ENCODE measurements around the gene TBXA2R.

DNA sequence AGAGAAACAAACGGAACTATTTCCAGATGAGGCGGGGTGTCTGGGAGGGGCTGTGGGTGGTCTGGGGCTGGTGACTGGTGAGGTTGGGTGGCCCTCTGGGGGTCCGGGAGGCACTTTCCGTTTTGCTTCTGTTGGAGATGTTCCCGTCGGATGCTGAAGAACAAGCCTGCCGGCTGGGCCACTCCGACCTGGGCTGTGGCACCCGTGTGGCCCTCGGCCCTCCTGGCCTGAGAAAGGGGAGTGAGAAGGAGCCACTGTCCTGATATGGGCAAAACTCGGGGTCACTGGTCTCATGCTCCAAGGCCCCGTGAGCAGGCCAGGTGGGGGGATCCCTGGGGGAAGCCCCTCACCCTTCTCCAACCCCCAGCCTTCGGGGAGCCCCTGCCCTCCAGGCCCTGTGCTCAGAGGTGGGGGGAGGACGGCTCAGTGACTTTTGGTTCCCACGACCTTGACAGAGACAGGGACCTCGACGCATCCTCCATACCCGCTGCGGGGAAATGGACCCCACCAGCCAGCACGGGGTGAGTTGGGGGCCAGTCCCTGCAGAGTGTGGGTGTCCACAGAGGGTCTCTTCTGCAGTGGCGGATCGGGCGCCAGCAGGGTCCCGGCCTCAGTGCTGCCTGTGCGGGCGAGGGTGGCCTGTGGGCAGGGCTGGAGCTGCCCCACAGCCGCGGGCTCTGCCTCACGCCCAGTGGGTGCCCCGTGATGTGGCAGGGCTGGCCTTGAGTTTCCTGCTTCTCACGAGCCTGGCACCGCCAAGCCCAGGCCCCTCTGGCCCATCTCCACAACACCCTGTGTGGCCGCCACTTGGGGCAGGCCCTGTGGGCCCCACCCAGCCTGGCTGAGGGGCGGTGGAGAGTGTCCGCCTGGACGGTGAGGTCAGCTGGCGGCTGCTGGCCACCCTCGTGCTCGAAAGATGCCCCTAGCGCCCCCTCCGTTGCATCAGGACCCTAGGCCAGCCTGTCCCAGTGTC, 4.4 kb upstream of the TBXA2R start:
- no peak for TF ChIP-seq POLR2A (IDR thresholded peaks at IDR 0.05; ENCODE audit: low read depth, low read length)
- TF ChIP-seq, protein P1, sequence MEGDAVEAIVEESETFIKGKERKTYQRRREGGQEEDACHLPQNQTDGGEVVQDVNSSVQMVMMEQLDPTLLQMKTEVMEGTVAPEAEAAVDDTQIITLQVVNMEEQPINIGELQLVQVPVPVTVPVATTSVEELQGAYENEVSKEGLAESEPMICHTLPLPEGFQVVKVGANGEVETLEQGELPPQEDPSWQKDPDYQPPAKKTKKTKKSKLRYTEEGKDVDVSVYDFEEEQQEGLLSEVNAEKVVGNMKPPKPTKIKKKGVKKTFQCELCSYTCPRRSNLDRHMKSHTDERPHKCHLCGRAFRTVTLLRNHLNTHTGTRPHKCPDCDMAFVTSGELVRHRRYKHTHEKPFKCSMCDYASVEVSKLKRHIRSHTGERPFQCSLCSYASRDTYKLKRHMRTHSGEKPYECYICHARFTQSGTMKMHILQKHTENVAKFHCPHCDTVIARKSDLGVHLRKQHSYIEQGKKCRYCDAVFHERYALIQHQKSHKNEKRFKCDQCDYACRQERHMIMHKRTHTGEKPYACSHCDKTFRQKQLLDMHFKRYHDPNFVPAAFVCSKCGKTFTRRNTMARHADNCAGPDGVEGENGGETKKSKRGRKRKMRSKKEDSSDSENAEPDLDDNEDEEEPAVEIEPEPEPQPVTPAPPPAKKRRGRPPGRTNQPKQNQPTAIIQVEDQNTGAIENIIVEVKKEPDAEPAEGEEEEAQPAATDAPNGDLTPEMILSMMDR (conservative IDR thresholded peaks at IDR 0.05; ENCODE audit: low read depth, low read length) = no peak
- no peak for TF ChIP-seq RCOR1 (IDR thresholded peaks at IDR 0.05; ENCODE audit: insufficient replicate concordance, low read length)
- TF ChIP-seq RFX5 (IDR thresholded peaks at IDR 0.05; ENCODE audit: low read depth, low read length) = no peak
- no peak for TF ChIP-seq CEBPB (IDR thresholded peaks at IDR 0.05; ENCODE audit: low read depth, low read length)
- TF ChIP-seq, protein P2, sequence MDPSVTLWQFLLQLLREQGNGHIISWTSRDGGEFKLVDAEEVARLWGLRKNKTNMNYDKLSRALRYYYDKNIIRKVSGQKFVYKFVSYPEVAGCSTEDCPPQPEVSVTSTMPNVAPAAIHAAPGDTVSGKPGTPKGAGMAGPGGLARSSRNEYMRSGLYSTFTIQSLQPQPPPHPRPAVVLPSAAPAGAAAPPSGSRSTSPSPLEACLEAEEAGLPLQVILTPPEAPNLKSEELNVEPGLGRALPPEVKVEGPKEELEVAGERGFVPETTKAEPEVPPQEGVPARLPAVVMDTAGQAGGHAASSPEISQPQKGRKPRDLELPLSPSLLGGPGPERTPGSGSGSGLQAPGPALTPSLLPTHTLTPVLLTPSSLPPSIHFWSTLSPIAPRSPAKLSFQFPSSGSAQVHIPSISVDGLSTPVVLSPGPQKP (IDR thresholded peaks at IDR 0.05; ENCODE audit: borderline replicate concordance, low read depth, low read length) = no peak
